ENCODE measurements around the gene LRMDA.
"Not testable (repeated sequence)": the region's sequence is repeated elsewhere in the genome, so short reads cannot be mapped to it uniquely, and the experiment has no call there.

LRMDA gene

GRCh38 chr10:75619635-75620034, 188.2 kb downstream of the LRMDA start:
- ATAC-seq (ENCODE audit: insufficient read depth, low read depth), result no peak
- Histone ChIP-seq H3K9me3 (ENCODE audit: insufficient read depth, low read length, severe bottlenecking) (no peaks in the 10 kb centered on the region), H2AFZ (ENCODE audit: low read depth, low read length) (no peak overlapping the region), H3K9ac (ENCODE audit: low read depth, low read length) (no peak overlapping the region), H3K4me3 (ENCODE audit: low read depth in 1 of 2, low read length in 2 of 2) (no peak overlapping the region), H3K36me3 (ENCODE audit: insufficient read depth, low read length) (no peaks in the 10 kb centered on the region), H3K79me2 (ENCODE audit: insufficient read depth, low read length) (no peaks in the 10 kb centered on the region), H3K4me2 (ENCODE audit: insufficient read depth, low read length) (no peak overlapping the region), H3K4me1 (ENCODE audit: insufficient read depth, low read length) (no peaks in the 10 kb centered on the region), H3K27me3 (ENCODE audit: insufficient read depth, low read length, poor library complexity) (peaks cover 10% of the 10 kb centered on the region), H3K27ac (ENCODE audit: low read length) (no peak overlapping the region), H4K20me1 (ENCODE audit: insufficient read depth, low read length) (no peaks in the 10 kb centered on the region)
- DNase-seq, result no peak
- TF ChIP-seq CTCF (IDR thresholded peaks at IDR 0.05; ENCODE audit: borderline replicate concordance, extremely low read depth, low read length, poor library complexity, severe bottlenecking) (no peak), EZH2 (IDR thresholded peaks at IDR 0.05; ENCODE audit: borderline replicate concordance, low read depth, low read length, severe bottlenecking) (no peak)

- Histone ChIP-seq H3K9me3 (ENCODE audit: insufficient read depth, low read length, severe bottlenecking) (no peaks in the 10 kb centered on the region), H2AFZ (ENCODE audit: low read depth, low read length) (no peak overlapping the region), H3K4me2 (ENCODE audit: insufficient read depth, low read length) (no peak overlapping the region), H3K27me3 (ENCODE audit: insufficient read depth, low read length, poor library complexity) (peaks cover 15% of the 10 kb centered on the region), H3K4me1 (ENCODE audit: insufficient read depth, low read length) (no peaks in the 10 kb centered on the region), H3K36me3 (ENCODE audit: insufficient read depth, low read length) (no peaks in the 10 kb centered on the region), H3K4me3 (ENCODE audit: low read depth in 1 of 2, low read length in 2 of 2) (no peak overlapping the region), H3K9ac (ENCODE audit: low read depth, low read length) (no peak overlapping the region), H3K79me2 (ENCODE audit: insufficient read depth, low read length) (no peaks in the 10 kb centered on the region), H3K27ac (ENCODE audit: low read length) (no peak overlapping the region), H4K20me1 (ENCODE audit: insufficient read depth, low read length) (no peaks in the 10 kb centered on the region)
- DNase-seq (no peak), ATAC-seq (ENCODE audit: insufficient read depth, low read depth) (no peak)
- TF ChIP-seq EZH2 (IDR thresholded peaks at IDR 0.05; ENCODE audit: borderline replicate concordance, low read depth, low read length, severe bottlenecking), result no peak
- TF ChIP-seq CTCF (IDR thresholded peaks at IDR 0.05; ENCODE audit: borderline replicate concordance, extremely low read depth, low read length, poor library complexity, severe bottlenecking), result no peak
Observed at GRCh38 chr10:75620356-75620755, 188.9 kb downstream of the LRMDA start.

DNA sequence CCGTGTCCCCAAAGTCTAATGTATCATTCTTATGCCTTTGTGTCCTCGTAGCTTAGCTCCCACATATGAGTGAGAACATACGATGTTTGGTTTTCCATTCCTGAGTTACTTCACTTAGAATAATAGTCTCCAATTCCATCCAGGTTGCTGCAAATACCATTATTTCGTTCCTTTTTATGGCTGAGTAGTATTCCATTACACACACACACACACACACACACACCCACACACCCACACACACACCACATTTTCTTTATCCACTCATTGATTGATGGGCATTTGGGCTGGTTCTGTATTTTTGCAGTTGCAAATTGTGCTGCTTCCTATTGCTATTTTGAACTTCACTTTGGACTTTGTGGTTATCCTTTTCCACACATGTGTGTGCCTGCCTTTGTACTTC, 189.6 kb downstream of the LRMDA start:
- H3K4me1 ChIP-seq (ENCODE audit: insufficient read depth, low read length); H3K4me3 ChIP-seq (ENCODE audit: low read depth in 1 of 2, low read length in 2 of 2); H3K9ac ChIP-seq (ENCODE audit: low read depth, low read length); H3K79me2 ChIP-seq (ENCODE audit: insufficient read depth, low read length); ATAC-seq (ENCODE audit: insufficient read depth, low read depth); H3K36me3 ChIP-seq (ENCODE audit: insufficient read depth, low read length); H3K9me3 ChIP-seq (ENCODE audit: insufficient read depth, low read length, severe bottlenecking); H3K4me2 ChIP-seq (ENCODE audit: insufficient read depth, low read length); H4K20me1 ChIP-seq (ENCODE audit: insufficient read depth, low read length); DNase-seq; H3K27ac ChIP-seq (ENCODE audit: low read length); H2AFZ ChIP-seq (ENCODE audit: low read depth, low read length): not testable (repeated sequence)
- peaks cover 15% of the 10 kb centered on the region for H3K27me3 ChIP-seq (ENCODE audit: insufficient read depth, low read length, poor library complexity)

- ATAC-seq (ENCODE audit: insufficient read depth, low read depth), result no peak
- Histone ChIP-seq H3K36me3 (ENCODE audit: insufficient read depth, low read length) (no peaks in the 10 kb centered on the region), H3K9ac (ENCODE audit: low read depth, low read length) (no peak overlapping the region), H3K27ac (ENCODE audit: low read length) (no peak overlapping the region), H4K20me1 (ENCODE audit: insufficient read depth, low read length) (no peaks in the 10 kb centered on the region), H3K27me3 (ENCODE audit: insufficient read depth, low read length, poor library complexity) (peaks cover 12% of the 10 kb centered on the region), H3K4me3 (ENCODE audit: low read depth in 1 of 2, low read length in 2 of 2) (no peak overlapping the region), H3K79me2 (ENCODE audit: insufficient read depth, low read length) (no peaks in the 10 kb centered on the region), H3K9me3 (ENCODE audit: insufficient read depth, low read length, severe bottlenecking) (no peaks in the 10 kb centered on the region), H3K4me1 (ENCODE audit: insufficient read depth, low read length) (no peaks in the 10 kb centered on the region), H3K4me2 (ENCODE audit: insufficient read depth, low read length) (no peak overlapping the region), H2AFZ (ENCODE audit: low read depth, low read length) (no peak overlapping the region)
- TF ChIP-seq EZH2 (IDR thresholded peaks at IDR 0.05; ENCODE audit: borderline replicate concordance, low read depth, low read length, severe bottlenecking) (no peak), CTCF (IDR thresholded peaks at IDR 0.05; ENCODE audit: borderline replicate concordance, extremely low read depth, low read length, poor library complexity, severe bottlenecking) (no peak)
- no peak for DNase-seq
Observed at GRCh38 chr10:75622503-75622902, 191.1 kb downstream of the LRMDA start.

All from DND-41 (cell line).